K562 (cell line): ENCODE results near the gene CNBD2. TPM values are rescaled to one million over a fixed set of nuclear protein-coding genes. Genes with fewer than 3 reads are reported as not detected.

ENCODE experiments used
- CBX1 ChIP-seq: sonication (generic); IDR thresholded peaks from 2 replicates; pipeline ENCODE4 v1.6.1; 2016; ENCODE audit warnings: antibody characterized with exemption, low read depth, mild to moderate bottlenecking
- ETV1 ChIP-seq: fragments of 450-650 bp; conservative IDR thresholded peaks from 2 replicates; pipeline ENCODE4 v1.6.1; 2016; ENCODE audit warnings: missing genetic modification characterization, control low read depth, low read depth, missing compliant biosample characterization
- FIP1L1 ChIP-seq: fragments of 200-400 bp; formaldehyde crosslinking; IDR thresholded peaks from 2 replicates; pipeline ENCODE4 v1.6.1; 2018; ENCODE audit warnings: mild to moderate bottlenecking, low read depth, low read length; ENCODE audit not compliant: poor library complexity, severe bottlenecking
- PHF8 ChIP-seq: fragments of 200-600 bp; sonication (generic); IDR thresholded peaks from 2 replicates; pipeline ENCODE4 v1.6.1; 2012; ENCODE audit warnings: mixed run types, mild to moderate bottlenecking, inconsistent platforms, low read length, moderate library complexity, borderline replicate concordance
- SAP30 ChIP-seq: fragments of 200-600 bp; sonication (generic); IDR thresholded peaks from 2 replicates; pipeline ENCODE4 v1.6.1; 2012; ENCODE audit warnings: borderline replicate concordance, low read depth, mild to moderate bottlenecking, moderate library complexity, low read length, control low read depth, inconsistent platforms; ENCODE audit not compliant: insufficient read depth, poor library complexity, severe bottlenecking
- SMARCA4 ChIP-seq: fragments of 450-650 bp; IDR thresholded peaks from 2 replicates; pipeline ENCODE4 v1.6.1; 2016
- SREBF2 ChIP-seq: sonication (generic); formaldehyde crosslinking; IDR thresholded peaks from 2 replicates; pipeline ENCODE4 v1.4.0; 2020; ENCODE audit warnings: mild to moderate bottlenecking, missing genetic modification reagents
- TAF9B ChIP-seq: fragments of 450-650 bp; IDR thresholded peaks from 2 replicates; pipeline ENCODE4 v1.6.1; 2018; ENCODE audit warnings: mild to moderate bottlenecking; ENCODE audit not compliant: partially characterized antibody
- TFE3 ChIP-seq: fragments of 450-650 bp; formaldehyde crosslinking; IDR thresholded peaks from 2 replicates; pipeline ENCODE4 v1.4.0; 2020; ENCODE audit warnings: mild to moderate bottlenecking, mixed read lengths
- ZNF277 ChIP-seq: fragments of 250-450 bp; sonication (Bioruptor Pico); IDR thresholded peaks from 2 replicates; pipeline ENCODE4 v1.8.0; 2022; ENCODE audit warnings: inconsistent platforms, mild to moderate bottlenecking, moderate library complexity, borderline replicate concordance
- ZNF644 ChIP-seq: fragments of 200-800 bp; sonication (Bioruptor generic); IDR thresholded peaks from 2 replicates; pipeline ENCODE4 v1.6.1; 2016; ENCODE audit warnings: low read depth, missing genetic modification characterization, missing compliant biosample characterization
- ZSCAN29 ChIP-seq: fragments of 450-650 bp; IDR thresholded peaks from 2 replicates; pipeline ENCODE4 v1.6.1; 2017
- ZSCAN32 ChIP-seq: fragments of 450-650 bp; formaldehyde crosslinking; IDR thresholded peaks from 2 replicates; pipeline ENCODE4 v1.4.0; 2020; ENCODE audit warnings: mild to moderate bottlenecking, moderate library complexity
- polyA plus RNA-seq, 8 experiments: library from polyadenylated mRNA; depleted of rRNA in 4 of 8; stranded (reverse) in 5 of 8; unstranded in 3 of 8; fragments of >200 nt; fragmentation: Nextera tagmentation in 2 of 8; fragmentation: Illumina TruSeq in 1 of 8; extraction: Ambion mirVana in 2 of 8; extraction: Trizol in 1 of 8; gene quantifications; 2 replicates each; pipeline versions ENCODE4 v1.2.1 to v1.2.3, GENCODE V29; 2011 to 2014; ENCODE audit warnings: inconsistent platforms in 1 of 8, missing spikeins in 1 of 8
- total RNA-seq, 7 experiments: library from RNA; depleted of rRNA in 6 of 7; stranded (reverse); fragments of >200 nt in 6 of 7; fragmentation: Illumina TruSeq in 2 of 7; extraction: Trizol in 2 of 7; gene quantifications; 2 replicates each; pipeline versions ENCODE4 v1.2.1 to v1.2.3, GENCODE V29; 2011 to 2021; ENCODE audit warnings: low replicate concordance in 1 of 7
- TF ChIP-seq, protein P1 (sequence below): sonication (generic); formaldehyde crosslinking; IDR thresholded peaks from 2 replicates; pipeline ENCODE4 v1.8.0; 2022; ENCODE audit warnings: mild to moderate bottlenecking, missing genetic modification reagents
- TF ChIP-seq, protein P2 (sequence below): fragments of 200-400 bp; formaldehyde crosslinking; IDR thresholded peaks from 2 replicates; pipeline ENCODE4 v1.6.1; 2017; ENCODE audit warnings: mild to moderate bottlenecking, low read depth, low read length, moderate library complexity
- TF ChIP-seq, protein P3 (sequence below): sonication (generic); formaldehyde crosslinking; IDR thresholded peaks from 2 replicates; pipeline ENCODE4 v1.8.1; 2022; ENCODE audit warnings: missing genetic modification reagents

The CNBD2 gene
- total and polyA plus RNA-seq, 9 of the 15 experiments (the other 6 are each of a cell fraction or from before 2014, with no cell fraction given) = 3.2 to 17.5 (median 5.3) TPM

DNA sequence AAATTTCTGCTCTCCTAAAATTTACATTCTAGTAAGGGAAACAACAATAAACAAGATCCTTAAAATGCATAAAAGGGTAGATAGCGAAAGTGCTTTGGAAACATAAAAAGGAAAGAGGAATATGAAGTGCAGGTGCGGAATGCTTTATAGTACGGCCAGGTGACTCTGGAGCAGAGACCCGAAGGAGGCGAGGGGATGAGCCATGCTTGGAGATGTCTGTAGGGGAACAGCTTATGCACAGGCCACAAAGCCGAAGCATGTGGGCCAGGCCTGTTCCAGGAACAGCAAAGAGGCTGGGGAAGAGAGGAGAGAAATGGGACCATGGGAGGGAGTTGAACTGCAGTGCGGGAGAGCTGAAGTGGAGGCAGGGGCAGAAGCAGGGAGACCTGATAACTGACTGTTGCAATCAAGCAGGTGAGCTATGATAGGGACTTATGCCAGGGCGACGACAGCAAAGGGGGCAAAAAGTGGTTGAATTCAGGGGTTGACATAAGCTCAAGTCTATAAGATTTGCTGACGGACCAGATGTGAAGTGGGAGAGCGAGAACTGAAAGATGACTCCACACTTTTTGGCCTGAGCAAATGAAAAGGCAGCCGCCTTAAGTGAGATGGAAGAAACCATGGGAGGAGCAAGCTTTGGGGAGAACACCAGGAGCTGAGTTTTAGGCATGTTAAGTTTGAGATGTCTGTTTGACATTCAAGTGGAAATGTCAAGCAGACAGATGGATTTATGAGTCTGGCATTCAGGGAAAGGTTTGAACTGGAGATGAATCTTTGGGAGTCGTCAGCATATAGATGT, 83.1 kb downstream of the CNBD2 start (continued):
- TF ChIP-seq, protein P1, sequence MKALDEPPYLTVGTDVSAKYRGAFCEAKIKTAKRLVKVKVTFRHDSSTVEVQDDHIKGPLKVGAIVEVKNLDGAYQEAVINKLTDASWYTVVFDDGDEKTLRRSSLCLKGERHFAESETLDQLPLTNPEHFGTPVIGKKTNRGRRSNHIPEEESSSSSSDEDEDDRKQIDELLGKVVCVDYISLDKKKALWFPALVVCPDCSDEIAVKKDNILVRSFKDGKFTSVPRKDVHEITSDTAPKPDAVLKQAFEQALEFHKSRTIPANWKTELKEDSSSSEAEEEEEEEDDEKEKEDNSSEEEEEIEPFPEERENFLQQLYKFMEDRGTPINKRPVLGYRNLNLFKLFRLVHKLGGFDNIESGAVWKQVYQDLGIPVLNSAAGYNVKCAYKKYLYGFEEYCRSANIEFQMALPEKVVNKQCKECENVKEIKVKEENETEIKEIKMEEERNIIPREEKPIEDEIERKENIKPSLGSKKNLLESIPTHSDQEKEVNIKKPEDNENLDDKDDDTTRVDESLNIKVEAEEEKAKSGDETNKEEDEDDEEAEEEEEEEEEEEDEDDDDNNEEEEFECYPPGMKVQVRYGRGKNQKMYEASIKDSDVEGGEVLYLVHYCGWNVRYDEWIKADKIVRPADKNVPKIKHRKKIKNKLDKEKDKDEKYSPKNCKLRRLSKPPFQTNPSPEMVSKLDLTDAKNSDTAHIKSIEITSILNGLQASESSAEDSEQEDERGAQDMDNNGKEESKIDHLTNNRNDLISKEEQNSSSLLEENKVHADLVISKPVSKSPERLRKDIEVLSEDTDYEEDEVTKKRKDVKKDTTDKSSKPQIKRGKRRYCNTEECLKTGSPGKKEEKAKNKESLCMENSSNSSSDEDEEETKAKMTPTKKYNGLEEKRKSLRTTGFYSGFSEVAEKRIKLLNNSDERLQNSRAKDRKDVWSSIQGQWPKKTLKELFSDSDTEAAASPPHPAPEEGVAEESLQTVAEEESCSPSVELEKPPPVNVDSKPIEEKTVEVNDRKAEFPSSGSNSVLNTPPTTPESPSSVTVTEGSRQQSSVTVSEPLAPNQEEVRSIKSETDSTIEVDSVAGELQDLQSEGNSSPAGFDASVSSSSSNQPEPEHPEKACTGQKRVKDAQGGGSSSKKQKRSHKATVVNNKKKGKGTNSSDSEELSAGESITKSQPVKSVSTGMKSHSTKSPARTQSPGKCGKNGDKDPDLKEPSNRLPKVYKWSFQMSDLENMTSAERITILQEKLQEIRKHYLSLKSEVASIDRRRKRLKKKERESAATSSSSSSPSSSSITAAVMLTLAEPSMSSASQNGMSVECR (CRISPR knock-in tag) = no peak
- TF ChIP-seq TAF9B (peak; percentile 68), ZSCAN32 (no peak), TFE3 (CRISPR knock-in tag) (no peak), SREBF2 (CRISPR knock-in tag) (no peak), PHF8 (no peak; the same call in 1 of the 2 replicates), ZNF277 (CRISPR knock-in tag) (no peak), SMARCA4 (peak; percentile 70), FIP1L1 (no peak), ETV1 (tag) (no peak), ZSCAN29 (no peak), ZNF644 (tag) (no peak), CBX1 (no peak), SAP30 (no peak)
- TF ChIP-seq, protein P2, sequence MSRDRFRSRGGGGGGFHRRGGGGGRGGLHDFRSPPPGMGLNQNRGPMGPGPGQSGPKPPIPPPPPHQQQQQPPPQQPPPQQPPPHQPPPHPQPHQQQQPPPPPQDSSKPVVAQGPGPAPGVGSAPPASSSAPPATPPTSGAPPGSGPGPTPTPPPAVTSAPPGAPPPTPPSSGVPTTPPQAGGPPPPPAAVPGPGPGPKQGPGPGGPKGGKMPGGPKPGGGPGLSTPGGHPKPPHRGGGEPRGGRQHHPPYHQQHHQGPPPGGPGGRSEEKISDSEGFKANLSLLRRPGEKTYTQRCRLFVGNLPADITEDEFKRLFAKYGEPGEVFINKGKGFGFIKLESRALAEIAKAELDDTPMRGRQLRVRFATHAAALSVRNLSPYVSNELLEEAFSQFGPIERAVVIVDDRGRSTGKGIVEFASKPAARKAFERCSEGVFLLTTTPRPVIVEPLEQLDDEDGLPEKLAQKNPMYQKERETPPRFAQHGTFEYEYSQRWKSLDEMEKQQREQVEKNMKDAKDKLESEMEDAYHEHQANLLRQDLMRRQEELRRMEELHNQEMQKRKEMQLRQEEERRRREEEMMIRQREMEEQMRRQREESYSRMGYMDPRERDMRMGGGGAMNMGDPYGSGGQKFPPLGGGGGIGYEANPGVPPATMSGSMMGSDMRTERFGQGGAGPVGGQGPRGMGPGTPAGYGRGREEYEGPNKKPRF = no peak
- TF ChIP-seq, protein P3, sequence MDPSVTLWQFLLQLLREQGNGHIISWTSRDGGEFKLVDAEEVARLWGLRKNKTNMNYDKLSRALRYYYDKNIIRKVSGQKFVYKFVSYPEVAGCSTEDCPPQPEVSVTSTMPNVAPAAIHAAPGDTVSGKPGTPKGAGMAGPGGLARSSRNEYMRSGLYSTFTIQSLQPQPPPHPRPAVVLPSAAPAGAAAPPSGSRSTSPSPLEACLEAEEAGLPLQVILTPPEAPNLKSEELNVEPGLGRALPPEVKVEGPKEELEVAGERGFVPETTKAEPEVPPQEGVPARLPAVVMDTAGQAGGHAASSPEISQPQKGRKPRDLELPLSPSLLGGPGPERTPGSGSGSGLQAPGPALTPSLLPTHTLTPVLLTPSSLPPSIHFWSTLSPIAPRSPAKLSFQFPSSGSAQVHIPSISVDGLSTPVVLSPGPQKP (CRISPR knock-in tag) = no peak
